Neural cell (in vitro differentiated cells): ENCODE results near the gene IQSEC1.

Experiments
- EP300 ChIP-seq: fragments of 450-650 bp; conservative IDR thresholded peaks from 2 replicates; pipeline ENCODE4 v1.6.1; 2014; ENCODE audit warnings: antibody characterized with exemption, mild to moderate bottlenecking, moderate library complexity; ENCODE audit not compliant: poor library complexity, severe bottlenecking
- EZH2 ChIP-seq: fragments of 200-600, 300-800 bp; shearing (Covaris generic), sonication (generic); IDR thresholded peaks from 2 replicates; pipeline ENCODE4 v1.6.1; 2014; ENCODE audit warnings: antibody characterized with exemption, low read length, borderline replicate concordance, mild to moderate bottlenecking; ENCODE audit not compliant: insufficient read depth, poor library complexity, severe bottlenecking
- POLR2AphosphoS5 ChIP-seq: IDR thresholded peaks from 2 replicates; pipeline ENCODE4 v1.6.1; 2012
- TAF1 ChIP-seq: IDR thresholded peaks from 2 replicates; pipeline ENCODE4 v1.6.1; 2012; ENCODE audit warnings: low read depth
- TF ChIP-seq, protein P1 (sequence below): fragments of 450-650 bp; IDR thresholded peaks from 2 replicates; pipeline ENCODE4 v1.5.1; 2014; ENCODE audit warnings: antibody characterized with exemption, mild to moderate bottlenecking, moderate library complexity; ENCODE audit not compliant: poor library complexity, severe bottlenecking
- TF ChIP-seq, protein P2 (sequence below): IDR thresholded peaks from 2 replicates; pipeline ENCODE4 v1.6.1; 2012; ENCODE audit warnings: borderline replicate concordance

DNA sequence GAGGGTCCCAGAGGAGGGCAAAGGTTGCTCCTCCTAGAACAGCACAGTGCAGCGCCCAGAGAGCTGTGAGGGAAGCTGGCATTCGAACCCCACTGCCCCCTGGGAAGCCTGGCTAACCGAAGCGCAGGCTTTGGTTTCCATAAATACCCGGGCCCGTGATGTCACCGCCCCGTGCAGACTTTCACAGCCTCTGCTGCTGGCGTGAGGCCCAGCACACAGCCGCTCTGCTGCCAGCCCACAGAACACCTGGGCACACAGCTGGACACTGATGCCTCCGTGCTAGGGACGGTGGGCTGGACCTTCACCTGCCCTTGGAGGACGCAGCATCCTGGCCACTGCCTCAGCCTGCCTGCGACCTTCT lies 1.0 kb downstream of the IQSEC1 start:
- TF ChIP-seq, protein P1, sequence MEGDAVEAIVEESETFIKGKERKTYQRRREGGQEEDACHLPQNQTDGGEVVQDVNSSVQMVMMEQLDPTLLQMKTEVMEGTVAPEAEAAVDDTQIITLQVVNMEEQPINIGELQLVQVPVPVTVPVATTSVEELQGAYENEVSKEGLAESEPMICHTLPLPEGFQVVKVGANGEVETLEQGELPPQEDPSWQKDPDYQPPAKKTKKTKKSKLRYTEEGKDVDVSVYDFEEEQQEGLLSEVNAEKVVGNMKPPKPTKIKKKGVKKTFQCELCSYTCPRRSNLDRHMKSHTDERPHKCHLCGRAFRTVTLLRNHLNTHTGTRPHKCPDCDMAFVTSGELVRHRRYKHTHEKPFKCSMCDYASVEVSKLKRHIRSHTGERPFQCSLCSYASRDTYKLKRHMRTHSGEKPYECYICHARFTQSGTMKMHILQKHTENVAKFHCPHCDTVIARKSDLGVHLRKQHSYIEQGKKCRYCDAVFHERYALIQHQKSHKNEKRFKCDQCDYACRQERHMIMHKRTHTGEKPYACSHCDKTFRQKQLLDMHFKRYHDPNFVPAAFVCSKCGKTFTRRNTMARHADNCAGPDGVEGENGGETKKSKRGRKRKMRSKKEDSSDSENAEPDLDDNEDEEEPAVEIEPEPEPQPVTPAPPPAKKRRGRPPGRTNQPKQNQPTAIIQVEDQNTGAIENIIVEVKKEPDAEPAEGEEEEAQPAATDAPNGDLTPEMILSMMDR = no peak
- TF ChIP-seq POLR2AphosphoS5 = no peak
- no peak for TF ChIP-seq TAF1
- TF ChIP-seq, protein P2, sequence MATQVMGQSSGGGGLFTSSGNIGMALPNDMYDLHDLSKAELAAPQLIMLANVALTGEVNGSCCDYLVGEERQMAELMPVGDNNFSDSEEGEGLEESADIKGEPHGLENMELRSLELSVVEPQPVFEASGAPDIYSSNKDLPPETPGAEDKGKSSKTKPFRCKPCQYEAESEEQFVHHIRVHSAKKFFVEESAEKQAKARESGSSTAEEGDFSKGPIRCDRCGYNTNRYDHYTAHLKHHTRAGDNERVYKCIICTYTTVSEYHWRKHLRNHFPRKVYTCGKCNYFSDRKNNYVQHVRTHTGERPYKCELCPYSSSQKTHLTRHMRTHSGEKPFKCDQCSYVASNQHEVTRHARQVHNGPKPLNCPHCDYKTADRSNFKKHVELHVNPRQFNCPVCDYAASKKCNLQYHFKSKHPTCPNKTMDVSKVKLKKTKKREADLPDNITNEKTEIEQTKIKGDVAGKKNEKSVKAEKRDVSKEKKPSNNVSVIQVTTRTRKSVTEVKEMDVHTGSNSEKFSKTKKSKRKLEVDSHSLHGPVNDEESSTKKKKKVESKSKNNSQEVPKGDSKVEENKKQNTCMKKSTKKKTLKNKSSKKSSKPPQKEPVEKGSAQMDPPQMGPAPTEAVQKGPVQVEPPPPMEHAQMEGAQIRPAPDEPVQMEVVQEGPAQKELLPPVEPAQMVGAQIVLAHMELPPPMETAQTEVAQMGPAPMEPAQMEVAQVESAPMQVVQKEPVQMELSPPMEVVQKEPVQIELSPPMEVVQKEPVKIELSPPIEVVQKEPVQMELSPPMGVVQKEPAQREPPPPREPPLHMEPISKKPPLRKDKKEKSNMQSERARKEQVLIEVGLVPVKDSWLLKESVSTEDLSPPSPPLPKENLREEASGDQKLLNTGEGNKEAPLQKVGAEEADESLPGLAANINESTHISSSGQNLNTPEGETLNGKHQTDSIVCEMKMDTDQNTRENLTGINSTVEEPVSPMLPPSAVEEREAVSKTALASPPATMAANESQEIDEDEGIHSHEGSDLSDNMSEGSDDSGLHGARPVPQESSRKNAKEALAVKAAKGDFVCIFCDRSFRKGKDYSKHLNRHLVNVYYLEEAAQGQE = no peak
- no peak for TF ChIP-seq EP300
- no peak for TF ChIP-seq EZH2
